WTC11 (cell line): ENCODE data around the gene NRIP2. TPM values are rescaled to one million over a fixed set of nuclear protein-coding genes. Genes with fewer than 3 reads are reported as not detected.
A peak's percentile ranks its signal among the peaks of the same experiment; 100 is the strongest.

Experiments
- ATAC-seq: fragments of 200-7000 bp; cut with Tn5 transposase; 2 replicates; pipeline ENCODE4 v1.10.0; 2021; ENCODE audit warnings: mild to moderate bottlenecking, moderate library complexity
- CTCF ChIA-PET: fragments of 300-600 bp; sonication (Branson Sonifier 250); formaldehyde crosslinking; loops from one replicate; lab custom pipeline; 2021; ENCODE audit warnings: antibody characterized with exemption; lab: Charles Lee
- POLR2A ChIA-PET: fragments of 350-600 bp; sonication (Branson Sonifier 250); formaldehyde crosslinking; loops from one replicate; lab custom pipeline; 2021; ENCODE audit warnings: antibody characterized with exemption; lab: Charles Lee
- DNase-seq: peaks from one replicate; pipeline ENCODE4 v3.0.0; 2021; ENCODE audit warnings: low spot score
- H3K27ac Mint-ChIP-seq: 2 replicates; pipeline ENCODE4 v1.8.0; 2021; ENCODE audit warnings: mixed read lengths
- H3K27me3 Mint-ChIP-seq: 2 replicates; pipeline ENCODE4 v1.8.0; 2021; ENCODE audit warnings: low read depth, mild to moderate bottlenecking, moderate library complexity, mixed read lengths
- H3K36me3 Mint-ChIP-seq: 2 replicates; pipeline ENCODE4 v1.8.0; 2021; ENCODE audit warnings: mixed read lengths
- H3K4me1 Mint-ChIP-seq: 2 replicates; pipeline ENCODE4 v1.8.0; 2022; ENCODE audit warnings: mixed read lengths
- H3K4me3 Mint-ChIP-seq: 2 replicates; pipeline ENCODE4 v1.8.0; 2021; ENCODE audit warnings: mild to moderate bottlenecking, moderate library complexity, mixed read lengths
- H3K9me3 Mint-ChIP-seq: 2 replicates; pipeline ENCODE4 v1.8.0; 2021; ENCODE audit warnings: mixed read lengths
- ELF4 ChIP-seq: sonication (generic); formaldehyde crosslinking; IDR thresholded peaks from 2 replicates; pipeline ENCODE4 v1.8.1; 2022; ENCODE audit warnings: low read depth, mild to moderate bottlenecking, moderate library complexity, missing genetic modification reagents
- ESRRA ChIP-seq: sonication (generic); formaldehyde crosslinking; IDR thresholded peaks from 2 replicates; pipeline ENCODE4 v1.8.1; 2022; ENCODE audit warnings: mild to moderate bottlenecking, missing genetic modification reagents, borderline replicate concordance
- IRF2 ChIP-seq: sonication (generic); formaldehyde crosslinking; IDR thresholded peaks from 2 replicates; pipeline ENCODE4 v1.8.0; 2022; ENCODE audit warnings: low read depth, missing genetic modification reagents, borderline replicate concordance
- JAZF1 ChIP-seq: fragments of 250-450 bp; sonication (Bioruptor Pico); IDR thresholded peaks from 2 replicates; pipeline ENCODE4 v1.9.0; 2021; ENCODE audit warnings: moderate library complexity, mild to moderate bottlenecking, inconsistent platforms
- NFE2L1 ChIP-seq: sonication (generic); formaldehyde crosslinking; IDR thresholded peaks from 2 replicates; pipeline ENCODE4 v1.8.1; 2023; ENCODE audit warnings: missing genetic modification reagents
- ZNF121 ChIP-seq: sonication (generic); formaldehyde crosslinking; IDR thresholded peaks from 2 replicates; pipeline ENCODE4 v1.8.0; 2023; ENCODE audit warnings: missing genetic modification reagents
- total RNA-seq: library from RNA; stranded (reverse); gene quantifications from 3 replicates; pipeline ENCODE4 v1.2.3, GENCODE V29; 2021
- TF ChIP-seq, protein P1 (sequence below): sonication (generic); formaldehyde crosslinking; conservative IDR thresholded peaks from 2 replicates; pipeline ENCODE4 v1.8.1; 2022; ENCODE audit warnings: mild to moderate bottlenecking, missing genetic modification reagents
- TF ChIP-seq, protein P2 (sequence below): sonication (generic); formaldehyde crosslinking; IDR thresholded peaks from 2 replicates; pipeline ENCODE4 v1.8.0; 2023; ENCODE audit warnings: missing genetic modification reagents, mild to moderate bottlenecking, borderline replicate concordance
- TF ChIP-seq, protein P3 (sequence below): fragments of 250-450 bp; sonication (Bioruptor Pico); IDR thresholded peaks from 2 replicates; pipeline ENCODE4 v2.1.2; 2022; ENCODE audit warnings: mild to moderate bottlenecking, moderate library complexity
- TF ChIP-seq, protein P4 (sequence below): fragments of 250-450 bp; sonication (Bioruptor Pico); conservative IDR thresholded peaks from 2 replicates; pipeline ENCODE4 v1.9.0; 2021; ENCODE audit warnings: mild to moderate bottlenecking
- TF ChIP-seq, protein P5 (sequence below): sonication (generic); formaldehyde crosslinking; IDR thresholded peaks from 2 replicates; pipeline ENCODE4 v1.8.1; 2022; ENCODE audit warnings: low read depth, mild to moderate bottlenecking, moderate library complexity, missing genetic modification reagents, borderline replicate concordance
- TF ChIP-seq, protein P6 (sequence below): sonication (generic); formaldehyde crosslinking; IDR thresholded peaks from 2 replicates; pipeline ENCODE4 v1.8.1; 2023; ENCODE audit warnings: mild to moderate bottlenecking, moderate library complexity, missing genetic modification reagents
- TF ChIP-seq, protein P7 (sequence below): fragments of 250-450 bp; sonication (Bioruptor Pico); IDR thresholded peaks from 2 replicates; pipeline ENCODE4 v1.9.0; 2021; ENCODE audit warnings: mild to moderate bottlenecking
- TF ChIP-seq, protein P8 (sequence below): sonication (generic); formaldehyde crosslinking; IDR thresholded peaks from 2 replicates; pipeline ENCODE4 v1.8.0; 2022; ENCODE audit warnings: mild to moderate bottlenecking, missing genetic modification reagents
- TF ChIP-seq, protein P9 (sequence below): sonication (generic); formaldehyde crosslinking; IDR thresholded peaks from 2 replicates; pipeline ENCODE4 v1.8.1; 2022; ENCODE audit warnings: low read depth, missing genetic modification reagents, borderline replicate concordance

NRIP2 gene
- total RNA-seq, 1 experiment from 2014 or later, result not detected

DNA sequence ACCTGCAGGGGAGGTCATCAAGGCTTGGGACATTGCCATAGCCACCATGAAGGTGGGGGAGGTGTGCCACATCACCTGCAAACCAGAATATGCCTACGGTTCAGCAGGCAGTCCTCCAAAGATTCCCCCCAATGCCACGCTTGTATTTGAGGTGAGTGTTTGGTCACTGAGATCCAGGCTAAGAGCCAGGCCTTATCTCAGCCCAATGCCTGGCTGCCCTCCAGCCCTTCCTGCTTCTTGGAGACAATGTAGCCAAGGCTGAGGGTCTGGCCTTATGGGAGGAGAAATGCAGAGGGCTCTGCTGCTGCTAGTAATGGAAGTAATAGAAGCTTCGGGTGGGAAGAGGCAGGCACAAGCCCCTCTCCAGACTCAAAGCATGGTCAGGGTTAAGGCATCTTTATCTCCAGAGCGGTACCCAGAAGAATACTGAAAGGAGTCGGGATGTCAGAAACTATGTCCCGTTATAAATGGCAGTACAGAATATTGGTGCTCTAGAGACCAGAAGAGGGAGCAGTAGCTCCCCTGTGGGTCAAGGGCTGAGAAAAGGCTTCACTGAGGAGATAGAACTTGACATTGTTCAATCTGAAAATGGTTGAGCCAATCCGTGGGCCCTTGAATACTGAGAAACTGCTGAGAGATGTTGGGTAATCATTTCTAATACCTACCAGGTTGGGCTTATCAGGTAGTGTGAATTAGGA is 37.0 kb downstream of the NRIP2 start:
- no peak overlapping the region; the same call in 1 of the 2 replicates for H3K27ac Mint-ChIP-seq
- no peaks in the 10 kb centered on the region for H3K27me3 Mint-ChIP-seq
- no peak for DNase-seq
- ChIA-PET POLR2A (no interaction called here), CTCF (interaction anchor here (0.7 to 1.3 kb wide), 2 partner anchors 14 to 58 kb away, joined by 3 to 5 read pairs; no protein-coding TSS in a partner anchor)
- peak overlapping the region; percentile 84 for H3K4me3 Mint-ChIP-seq
- ATAC-seq, result no peak
- TF ChIP-seq, protein P1, sequence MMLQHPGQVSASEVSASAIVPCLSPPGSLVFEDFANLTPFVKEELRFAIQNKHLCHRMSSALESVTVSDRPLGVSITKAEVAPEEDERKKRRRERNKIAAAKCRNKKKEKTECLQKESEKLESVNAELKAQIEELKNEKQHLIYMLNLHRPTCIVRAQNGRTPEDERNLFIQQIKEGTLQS (CRISPR knock-in tag), result no peak
- TF ChIP-seq ZNF121 (CRISPR knock-in tag), result peak; percentile 65; the same call in 1 of the 2 replicates
- no peaks in the 10 kb centered on the region for H3K9me3 Mint-ChIP-seq
- H3K36me3 Mint-ChIP-seq, result peaks cover 69% of the 10 kb centered on the region
- peaks cover 27% of the 10 kb centered on the region for H3K4me1 Mint-ChIP-seq

DNA sequence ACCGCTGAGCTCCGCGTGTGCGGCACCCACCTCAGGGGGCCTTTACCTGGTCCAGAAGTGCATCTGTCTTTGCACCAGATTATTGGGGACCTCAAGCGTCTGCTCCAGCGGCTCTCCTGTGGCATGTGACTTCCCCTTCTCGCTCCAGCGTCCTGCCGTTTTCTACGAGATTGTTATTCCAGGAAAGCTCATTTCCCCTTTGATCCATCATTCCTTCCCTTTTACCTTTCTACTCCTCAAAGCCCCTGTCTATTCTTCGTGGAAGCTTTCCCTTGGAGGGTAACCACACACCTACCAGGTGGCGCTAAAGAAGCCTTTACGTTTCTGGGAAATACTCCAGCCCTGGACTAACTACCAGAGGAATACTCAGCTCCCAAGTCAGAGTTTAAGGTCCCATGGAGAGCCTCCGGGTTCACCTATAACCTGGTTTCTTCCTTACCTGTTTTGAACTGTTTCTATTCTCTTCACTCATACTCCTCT is 38.6 kb downstream of the NRIP2 start:
- CTCF ChIA-PET, result interaction anchor here (0.6 to 3.4 kb wide), 22 partner anchors 11 to 277 kb away, joined by 3 to 31 read pairs (median 5); partner anchors contain the start of gene ITFG2
- ATAC-seq, result peak; percentile 9
- Mint-ChIP-seq H3K4me1 (peaks cover 36% of the 10 kb centered on the region), H3K9me3 (no peaks in the 10 kb centered on the region), H3K36me3 (peaks cover 52% of the 10 kb centered on the region), H3K4me3 (peak overlapping the region; percentile 84), H3K27ac (peak overlapping the region; percentile 63), H3K27me3 (no peaks in the 10 kb centered on the region)
- no peak for DNase-seq
- POLR2A ChIA-PET, result interaction anchor here (0.6 to 1.2 kb wide), 9 partner anchors 9 to 168 kb away, joined by 3 to 8 read pairs (median 4); no protein-coding TSS in a partner anchor
- TF ChIP-seq JAZF1, result no peak
- TF ChIP-seq, protein P2, sequence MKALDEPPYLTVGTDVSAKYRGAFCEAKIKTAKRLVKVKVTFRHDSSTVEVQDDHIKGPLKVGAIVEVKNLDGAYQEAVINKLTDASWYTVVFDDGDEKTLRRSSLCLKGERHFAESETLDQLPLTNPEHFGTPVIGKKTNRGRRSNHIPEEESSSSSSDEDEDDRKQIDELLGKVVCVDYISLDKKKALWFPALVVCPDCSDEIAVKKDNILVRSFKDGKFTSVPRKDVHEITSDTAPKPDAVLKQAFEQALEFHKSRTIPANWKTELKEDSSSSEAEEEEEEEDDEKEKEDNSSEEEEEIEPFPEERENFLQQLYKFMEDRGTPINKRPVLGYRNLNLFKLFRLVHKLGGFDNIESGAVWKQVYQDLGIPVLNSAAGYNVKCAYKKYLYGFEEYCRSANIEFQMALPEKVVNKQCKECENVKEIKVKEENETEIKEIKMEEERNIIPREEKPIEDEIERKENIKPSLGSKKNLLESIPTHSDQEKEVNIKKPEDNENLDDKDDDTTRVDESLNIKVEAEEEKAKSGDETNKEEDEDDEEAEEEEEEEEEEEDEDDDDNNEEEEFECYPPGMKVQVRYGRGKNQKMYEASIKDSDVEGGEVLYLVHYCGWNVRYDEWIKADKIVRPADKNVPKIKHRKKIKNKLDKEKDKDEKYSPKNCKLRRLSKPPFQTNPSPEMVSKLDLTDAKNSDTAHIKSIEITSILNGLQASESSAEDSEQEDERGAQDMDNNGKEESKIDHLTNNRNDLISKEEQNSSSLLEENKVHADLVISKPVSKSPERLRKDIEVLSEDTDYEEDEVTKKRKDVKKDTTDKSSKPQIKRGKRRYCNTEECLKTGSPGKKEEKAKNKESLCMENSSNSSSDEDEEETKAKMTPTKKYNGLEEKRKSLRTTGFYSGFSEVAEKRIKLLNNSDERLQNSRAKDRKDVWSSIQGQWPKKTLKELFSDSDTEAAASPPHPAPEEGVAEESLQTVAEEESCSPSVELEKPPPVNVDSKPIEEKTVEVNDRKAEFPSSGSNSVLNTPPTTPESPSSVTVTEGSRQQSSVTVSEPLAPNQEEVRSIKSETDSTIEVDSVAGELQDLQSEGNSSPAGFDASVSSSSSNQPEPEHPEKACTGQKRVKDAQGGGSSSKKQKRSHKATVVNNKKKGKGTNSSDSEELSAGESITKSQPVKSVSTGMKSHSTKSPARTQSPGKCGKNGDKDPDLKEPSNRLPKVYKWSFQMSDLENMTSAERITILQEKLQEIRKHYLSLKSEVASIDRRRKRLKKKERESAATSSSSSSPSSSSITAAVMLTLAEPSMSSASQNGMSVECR (CRISPR knock-in tag), result no peak
- TF ChIP-seq, protein P3, sequence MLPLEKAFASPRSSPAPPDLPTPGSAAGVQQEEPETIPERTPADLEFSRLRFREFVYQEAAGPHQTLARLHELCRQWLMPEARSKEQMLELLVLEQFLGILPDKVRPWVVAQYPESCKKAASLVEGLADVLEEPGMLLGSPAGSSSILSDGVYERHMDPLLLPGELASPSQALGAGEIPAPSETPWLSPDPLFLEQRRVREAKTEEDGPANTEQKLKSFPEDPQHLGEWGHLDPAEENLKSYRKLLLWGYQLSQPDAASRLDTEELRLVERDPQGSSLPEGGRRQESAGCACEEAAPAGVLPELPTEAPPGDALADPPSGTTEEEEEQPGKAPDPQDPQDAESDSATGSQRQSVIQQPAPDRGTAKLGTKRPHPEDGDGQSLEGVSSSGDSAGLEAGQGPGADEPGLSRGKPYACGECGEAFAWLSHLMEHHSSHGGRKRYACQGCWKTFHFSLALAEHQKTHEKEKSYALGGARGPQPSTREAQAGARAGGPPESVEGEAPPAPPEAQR, result no peak
- TF ChIP-seq, protein P4, sequence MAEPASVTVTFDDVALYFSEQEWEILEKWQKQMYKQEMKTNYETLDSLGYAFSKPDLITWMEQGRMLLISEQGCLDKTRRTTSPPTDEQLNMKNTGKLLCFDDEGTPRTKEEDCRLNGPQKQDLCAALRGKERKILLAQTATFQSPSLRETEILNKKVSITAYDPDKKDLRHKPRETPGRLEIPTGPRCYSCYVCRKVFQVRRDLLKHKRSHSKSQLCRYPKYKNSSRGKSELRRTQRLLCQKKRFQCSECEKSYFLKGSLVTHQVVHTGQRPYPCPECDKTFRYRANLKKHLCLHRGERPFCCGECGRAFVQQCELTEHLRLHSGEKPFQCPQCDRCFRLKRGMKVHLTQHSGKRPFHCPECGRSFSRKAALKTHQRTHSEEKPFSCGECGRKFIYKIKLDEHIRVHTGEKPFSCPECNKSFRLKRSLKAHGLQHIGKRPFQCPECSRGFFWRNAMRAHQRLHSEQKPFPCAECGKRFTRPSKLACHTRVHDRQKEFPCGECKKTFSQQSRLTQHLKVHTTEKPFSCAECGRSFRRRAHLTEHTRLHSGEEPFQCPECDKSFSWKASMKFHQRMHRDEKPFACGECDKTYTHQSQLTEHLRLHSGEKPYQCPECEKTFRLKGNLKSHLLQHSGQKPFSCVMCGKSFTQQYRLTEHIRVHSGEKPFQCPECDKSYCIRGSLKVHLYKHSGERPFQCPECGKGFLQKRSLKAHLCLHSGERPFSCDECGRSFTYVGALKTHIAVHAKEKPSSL (CRISPR knock-in tag), result no peak
- TF ChIP-seq, protein P5, sequence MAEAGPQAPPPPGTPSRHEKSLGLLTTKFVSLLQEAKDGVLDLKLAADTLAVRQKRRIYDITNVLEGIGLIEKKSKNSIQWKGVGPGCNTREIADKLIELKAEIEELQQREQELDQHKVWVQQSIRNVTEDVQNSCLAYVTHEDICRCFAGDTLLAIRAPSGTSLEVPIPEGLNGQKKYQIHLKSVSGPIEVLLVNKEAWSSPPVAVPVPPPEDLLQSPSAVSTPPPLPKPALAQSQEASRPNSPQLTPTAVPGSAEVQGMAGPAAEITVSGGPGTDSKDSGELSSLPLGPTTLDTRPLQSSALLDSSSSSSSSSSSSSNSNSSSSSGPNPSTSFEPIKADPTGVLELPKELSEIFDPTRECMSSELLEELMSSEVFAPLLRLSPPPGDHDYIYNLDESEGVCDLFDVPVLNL (CRISPR knock-in tag), result no peak
- TF ChIP-seq, protein P6, sequence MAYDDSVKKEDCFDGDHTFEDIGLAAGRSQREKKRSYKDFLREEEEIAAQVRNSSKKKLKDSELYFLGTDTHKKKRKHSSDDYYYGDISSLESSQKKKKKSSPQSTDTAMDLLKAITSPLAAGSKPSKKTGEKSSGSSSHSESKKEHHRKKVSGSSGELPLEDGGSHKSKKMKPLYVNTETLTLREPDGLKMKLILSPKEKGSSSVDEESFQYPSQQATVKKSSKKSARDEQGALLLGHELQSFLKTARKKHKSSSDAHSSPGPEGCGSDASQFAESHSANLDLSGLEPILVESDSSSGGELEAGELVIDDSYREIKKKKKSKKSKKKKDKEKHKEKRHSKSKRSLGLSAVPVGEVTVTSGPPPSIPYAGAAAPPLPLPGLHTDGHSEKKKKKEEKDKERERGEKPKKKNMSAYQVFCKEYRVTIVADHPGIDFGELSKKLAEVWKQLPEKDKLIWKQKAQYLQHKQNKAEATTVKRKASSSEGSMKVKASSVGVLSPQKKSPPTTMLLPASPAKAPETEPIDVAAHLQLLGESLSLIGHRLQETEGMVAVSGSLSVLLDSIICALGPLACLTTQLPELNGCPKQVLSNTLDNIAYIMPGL (CRISPR knock-in tag), result no peak
- TF ChIP-seq, protein P7, sequence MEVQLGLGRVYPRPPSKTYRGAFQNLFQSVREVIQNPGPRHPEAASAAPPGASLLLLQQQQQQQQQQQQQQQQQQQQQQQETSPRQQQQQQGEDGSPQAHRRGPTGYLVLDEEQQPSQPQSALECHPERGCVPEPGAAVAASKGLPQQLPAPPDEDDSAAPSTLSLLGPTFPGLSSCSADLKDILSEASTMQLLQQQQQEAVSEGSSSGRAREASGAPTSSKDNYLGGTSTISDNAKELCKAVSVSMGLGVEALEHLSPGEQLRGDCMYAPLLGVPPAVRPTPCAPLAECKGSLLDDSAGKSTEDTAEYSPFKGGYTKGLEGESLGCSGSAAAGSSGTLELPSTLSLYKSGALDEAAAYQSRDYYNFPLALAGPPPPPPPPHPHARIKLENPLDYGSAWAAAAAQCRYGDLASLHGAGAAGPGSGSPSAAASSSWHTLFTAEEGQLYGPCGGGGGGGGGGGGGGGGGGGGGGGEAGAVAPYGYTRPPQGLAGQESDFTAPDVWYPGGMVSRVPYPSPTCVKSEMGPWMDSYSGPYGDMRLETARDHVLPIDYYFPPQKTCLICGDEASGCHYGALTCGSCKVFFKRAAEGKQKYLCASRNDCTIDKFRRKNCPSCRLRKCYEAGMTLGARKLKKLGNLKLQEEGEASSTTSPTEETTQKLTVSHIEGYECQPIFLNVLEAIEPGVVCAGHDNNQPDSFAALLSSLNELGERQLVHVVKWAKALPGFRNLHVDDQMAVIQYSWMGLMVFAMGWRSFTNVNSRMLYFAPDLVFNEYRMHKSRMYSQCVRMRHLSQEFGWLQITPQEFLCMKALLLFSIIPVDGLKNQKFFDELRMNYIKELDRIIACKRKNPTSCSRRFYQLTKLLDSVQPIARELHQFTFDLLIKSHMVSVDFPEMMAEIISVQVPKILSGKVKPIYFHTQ (CRISPR knock-in tag), result no peak
- TF ChIP-seq NFE2L1 (CRISPR knock-in tag), result no peak
- no peak for TF ChIP-seq ELF4 (CRISPR knock-in tag)
- TF ChIP-seq, protein P8, sequence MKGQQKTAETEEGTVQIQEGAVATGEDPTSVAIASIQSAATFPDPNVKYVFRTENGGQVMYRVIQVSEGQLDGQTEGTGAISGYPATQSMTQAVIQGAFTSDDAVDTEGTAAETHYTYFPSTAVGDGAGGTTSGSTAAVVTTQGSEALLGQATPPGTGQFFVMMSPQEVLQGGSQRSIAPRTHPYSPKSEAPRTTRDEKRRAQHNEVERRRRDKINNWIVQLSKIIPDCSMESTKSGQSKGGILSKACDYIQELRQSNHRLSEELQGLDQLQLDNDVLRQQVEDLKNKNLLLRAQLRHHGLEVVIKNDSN (CRISPR knock-in tag), result no peak
- TF ChIP-seq IRF2 (CRISPR knock-in tag), result no peak
- TF ChIP-seq, protein P9, sequence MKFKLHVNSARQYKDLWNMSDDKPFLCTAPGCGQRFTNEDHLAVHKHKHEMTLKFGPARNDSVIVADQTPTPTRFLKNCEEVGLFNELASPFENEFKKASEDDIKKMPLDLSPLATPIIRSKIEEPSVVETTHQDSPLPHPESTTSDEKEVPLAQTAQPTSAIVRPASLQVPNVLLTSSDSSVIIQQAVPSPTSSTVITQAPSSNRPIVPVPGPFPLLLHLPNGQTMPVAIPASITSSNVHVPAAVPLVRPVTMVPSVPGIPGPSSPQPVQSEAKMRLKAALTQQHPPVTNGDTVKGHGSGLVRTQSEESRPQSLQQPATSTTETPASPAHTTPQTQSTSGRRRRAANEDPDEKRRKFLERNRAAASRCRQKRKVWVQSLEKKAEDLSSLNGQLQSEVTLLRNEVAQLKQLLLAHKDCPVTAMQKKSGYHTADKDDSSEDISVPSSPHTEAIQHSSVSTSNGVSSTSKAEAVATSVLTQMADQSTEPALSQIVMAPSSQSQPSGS, result no peak
- TF ChIP-seq ESRRA, result no peak
